ENCODE results near the gene ZFR2. TPM values are rescaled to one million over a fixed set of nuclear protein-coding genes. Genes with fewer than 3 reads are reported as not detected.

ZFR2 gene
- total and polyA plus RNA-seq, 2 of the 8 experiments (the other 6 are each of a cell fraction or from before 2014, with no cell fraction given), result 14.5 to 28.4 TPM

DNA sequence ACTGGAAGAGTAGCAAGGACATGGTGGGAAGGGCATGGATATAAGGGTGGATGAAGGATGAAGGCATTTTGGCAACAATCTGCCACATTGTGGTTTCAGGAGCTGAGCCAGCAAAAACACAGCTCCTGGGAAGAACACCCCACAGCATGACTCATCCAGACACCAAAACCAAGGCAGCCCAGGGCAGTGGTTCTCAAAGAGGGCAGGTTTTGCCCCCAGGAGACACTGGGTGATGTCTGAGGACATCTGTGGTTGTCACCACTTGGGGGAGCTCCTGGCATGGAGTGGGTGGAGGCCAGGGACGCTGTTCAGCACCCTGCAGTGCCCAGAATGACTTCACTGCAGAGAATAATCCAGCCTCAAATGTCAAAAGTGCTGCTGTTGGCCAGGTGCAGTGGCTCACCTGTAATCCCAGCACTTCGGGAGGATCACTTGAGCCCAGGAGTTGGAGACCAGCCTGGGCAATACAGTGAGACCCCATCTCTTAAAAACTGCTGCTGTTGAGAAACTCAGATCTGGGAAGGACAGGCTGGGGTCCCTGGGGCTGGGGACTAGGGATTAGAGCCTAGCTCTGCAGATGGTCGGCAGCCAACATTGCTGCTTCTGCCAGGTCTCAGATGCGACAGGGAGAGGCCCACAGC lies 16.1 kb downstream of the ZFR2 start:
- no peak overlapping the region for H2BK20ac ChIP-seq (ENCODE audit: low read length)
- H3K79me1 ChIP-seq (ENCODE audit: low read depth, low read length), result peaks cover 2% of the 10 kb centered on the region; the same call in 1 of the 2 replicates
- TF ChIP-seq ATF3 (IDR thresholded peaks at IDR 0.05; ENCODE audit: insufficient read depth, low read depth, low read length) (no peak), SIN3A (conservative IDR thresholded peaks at IDR 0.05 in 1 of 2, IDR thresholded peaks at IDR 0.05 in 1 of 2; ENCODE audit: low read depth in 1 of 2, low read length in 2 of 2) (no peak), RAD21 (IDR thresholded peaks at IDR 0.05 in 1 of 2, conservative IDR thresholded peaks at IDR 0.05 in 1 of 2; ENCODE audit: low read depth in 2 of 2, low read length in 2 of 2) (peak; percentile 54 to 67; a peak in 3 of 4 replicates), EGR1 (IDR thresholded peaks at IDR 0.05; ENCODE audit: borderline replicate concordance, low read depth, low read length) (no peak), CTCF (IDR thresholded peaks at IDR 0.05; ENCODE audit: control extremely low read depth in 1 of 3, insufficient read depth in 1 of 3, low read depth in 1 of 3, low read length in 3 of 3) (peak; percentile 27 to 54 (median 38)), CHD1 (IDR thresholded peaks at IDR 0.05; ENCODE audit: low read depth, low read length) (no peak)
- H3K4me2 ChIP-seq (ENCODE audit: insufficient read depth in 1 of 2, low read depth in 2 of 2, low read length in 2 of 2), result no peak overlapping the region
- H3K36me3 ChIP-seq (ENCODE audit: control insufficient read depth in 2 of 4, insufficient read depth in 4 of 4, low read length in 3 of 4), result peaks cover 0 to 18% (median 5%) of the 10 kb centered on the region in 4 experiments; a peak in 6 of 8 replicates
- no peak overlapping the region for H3K14ac ChIP-seq (ENCODE audit: insufficient read length)
- no peaks in the 10 kb centered on the region for H3K79me2 ChIP-seq (ENCODE audit: control insufficient read depth in 1 of 2, insufficient read depth in 2 of 2, low read length in 2 of 2)
- no peaks in the 10 kb centered on the region for H3K4me1 ChIP-seq (replicated peaks in 1 of 4; ENCODE audit: control insufficient read depth in 3 of 4, insufficient read depth in 4 of 4, low read length in 3 of 4)
- DNase-seq (ENCODE audit: low read depth in 1 of 2, low spot score in 2 of 2), result peak in 1 of 2 experiments; percentile 59
- POLR2A ChIA-PET (ENCODE audit: partially characterized antibody), result interaction anchor here (1.1 to 1.5 kb wide), 4 partner anchors 60 to 133 kb away, joined by 4 to 6 read pairs (median 4); partner anchors contain the start of gene EEF2
- no peak overlapping the region for H3K4me3 ChIP-seq (ENCODE audit: extremely low read depth in 1 of 4, insufficient read depth in 2 of 4, low read depth in 3 of 4, low read length in 4 of 4)
- H2BK15ac ChIP-seq (ENCODE audit: low read length), result no peak overlapping the region
- H4K91ac ChIP-seq (replicated peaks; ENCODE audit: insufficient read length, low read length), result no peak overlapping the region
- no peak overlapping the region for H3K27ac ChIP-seq (ENCODE audit: low read depth, low read length)
- H4K20me1 ChIP-seq (replicated peaks in 1 of 2; ENCODE audit: control insufficient read depth in 1 of 2, insufficient read depth in 2 of 2, low read length in 2 of 2), result no peaks in the 10 kb centered on the region
- no peak overlapping the region for H2BK5ac ChIP-seq (ENCODE audit: low read depth, low read length)
- no peaks in the 10 kb centered on the region for H3K23me2 ChIP-seq (ENCODE audit: low read depth, low read length)
- no peak overlapping the region for H3K4ac ChIP-seq (replicated peaks; ENCODE audit: insufficient read length, low read depth, low read length)
- H3K18ac ChIP-seq (ENCODE audit: extremely low read depth, low read length), result no peak overlapping the region
- FAIRE-seq, result no peak
- no peak overlapping the region for H3K56ac ChIP-seq (replicated peaks; ENCODE audit: insufficient read length, low read depth, low read length)
- H3K9me3 ChIP-seq (ENCODE audit: insufficient read depth in 2 of 2, low read depth in 1 of 2, low read length in 1 of 2), result peaks cover 19 to 23% of the 10 kb centered on the region in 2 experiments; a peak in 3 of 4 replicates
- no peak overlapping the region for H4K5ac ChIP-seq (ENCODE audit: insufficient read length, low read depth, low read length)
- 82% methylated on average over 4 of the region's 4 CpGs; no CpG with 5 or more reads in 1 of the 2 experiments for WGBS, 2 experiments (ENCODE audit: extremely low coverage in 1 of 2, insufficient coverage in 1 of 2, insufficient read length in 1 of 2, insufficient replicate concordance in 2 of 2, low coverage in 1 of 2, low lambda C conversion rate in 2 of 2, missing lambda C conversion rate in 1 of 2)
- no peak overlapping the region for H2BK120ac ChIP-seq (replicated peaks; ENCODE audit: low read depth, low read length)
- no peak overlapping the region for H4K8ac ChIP-seq (ENCODE audit: extremely low read depth, insufficient read depth, low read length)
- no peaks in the 10 kb centered on the region for H3K27me3 ChIP-seq (replicated peaks in 1 of 4; ENCODE audit: control insufficient read depth in 3 of 4, extremely low read depth in 1 of 4, insufficient read depth in 3 of 4, low read length in 3 of 4)
- no peak overlapping the region for H3K23ac ChIP-seq (ENCODE audit: insufficient read length)
- CTCF ChIA-PET (ENCODE audit: partially characterized antibody), result interaction anchor here (1.1 to 1.6 kb wide), 4 partner anchors 10 to 31 kb away, joined by 3 to 5 read pairs (median 4); no protein-coding TSS in a partner anchor
- H2BK12ac ChIP-seq (ENCODE audit: low read depth, low read length), result no peak overlapping the region
- no peak overlapping the region for H2AFZ ChIP-seq (ENCODE audit: low read length)
- no peak overlapping the region for H3K9ac ChIP-seq (replicated peaks in 1 of 4; ENCODE audit: extremely low read depth in 1 of 4, low read depth in 3 of 4, low read length in 3 of 4)
- no peak overlapping the region for H2AK5ac ChIP-seq (ENCODE audit: low read depth, low read length)

Data from H1 (cell line).